Small intestine (tissue), 7 donors: ENCODE measurements around the gene RER1. TPM values are rescaled to one million over a fixed set of nuclear protein-coding genes. Genes with fewer than 3 reads are reported as not detected.

Source experiments
- DNase-seq, 2 donors: peaks; one replicate each; pipeline versions ENCODE4 v3.0.0 to v3.0.0-alpha.2; 2013
- FAIRE-seq: peaks from 2 replicates; lab custom pipeline; 2012; peaks lifted over from hg19 to GRCh38; lab: Jason Lieb, UNC
- H3K27ac ChIP-seq, 3 donors: one replicate each; pipeline ENCODE4 v1.5.1; 2013; ENCODE audit warnings: low read length in 2 of 3, mild to moderate bottlenecking in 2 of 3, control low read depth in 1 of 3, inconsistent platforms in 1 of 3, low read depth in 1 of 3, moderate library complexity in 1 of 3
- H3K27me3 ChIP-seq, 3 donors: one replicate each; pipeline ENCODE4 v1.6.1; 2013; ENCODE audit warnings: low read length in 3 of 3, inconsistent platforms in 1 of 3; ENCODE audit not compliant: control insufficient read depth in 3 of 3, insufficient read depth in 3 of 3
- H3K36me3 ChIP-seq, 3 donors: one replicate each; pipeline ENCODE4 v1.6.1; 2013; ENCODE audit warnings: low read length in 3 of 3, inconsistent platforms in 1 of 3, low read depth in 1 of 3, mild to moderate bottlenecking in 1 of 3, moderate library complexity in 1 of 3; ENCODE audit not compliant: control insufficient read depth in 3 of 3, insufficient read depth in 2 of 3
- H3K4me1 ChIP-seq, 3 donors: one replicate each; pipeline ENCODE4 v1.6.1; 2013; ENCODE audit warnings: low read length in 2 of 3, inconsistent platforms in 1 of 3, low read depth in 1 of 3, mild to moderate bottlenecking in 1 of 3, moderate library complexity in 1 of 3; ENCODE audit not compliant: control insufficient read depth in 3 of 3, insufficient read depth in 2 of 3
- H3K4me3 ChIP-seq, 3 donors: one replicate each; pipeline ENCODE4 v1.5.1; 2013; ENCODE audit warnings: low read length in 3 of 3, control low read depth in 1 of 3, inconsistent platforms in 1 of 3, low read depth in 1 of 3, mild to moderate bottlenecking in 1 of 3, moderate library complexity in 1 of 3
- H3K9me3 ChIP-seq, 2 donors: one replicate each; pipeline ENCODE4 v1.6.1; 2013; ENCODE audit warnings: low read depth in 1 of 2, low read length in 1 of 2; ENCODE audit not compliant: control insufficient read depth in 2 of 2, insufficient read depth in 1 of 2
- WGBS, 3 donors: extraction: QIAGEN DNeasy Blood & Tissue Kit; methylation state at CpG; one replicate each; pipeline ENCODE4 v1.1.7; 2013; 5-methylcytosine and 5-hydroxymethylcytosine counted together
- polyA plus RNA-seq, 4 donors: library from polyadenylated mRNA; stranded (reverse) in 3 of 4; unstranded in 1 of 4; fragments of 200-250 nt in 3 of 4; fragments of 120-200 nt in 1 of 4; gene quantifications; one replicate each; pipeline versions ENCODE4 v1.2.1 to v1.2.3, GENCODE V29; 2013
- donor health status: healthy with polysubstance abuse.
- donor health status: control.
- donor health status: control.
- donor health status: Bipolar disorder and iron deficiency.
- donor health status: healthy.

Gene RER1
- polyA plus RNA-seq, 4 donors, result 70.0 to 140 (median 88.7) TPM

GRCh38 chr1:2427976-2428375 is 36.3 kb downstream of the RER1 start:
- Histone ChIP-seq H3K9me3 (peaks cover 0 to 18% of the 10 kb centered on the region in 2 donors), H3K27ac (no peak overlapping the region), H3K36me3 (no peaks in the 10 kb centered on the region), H3K27me3 (peaks cover 0 to 9% (median 7%) of the 10 kb centered on the region in 3 donors), H3K4me1 (peaks cover 0 to 33% (median 0%) of the 10 kb centered on the region in 3 donors), H3K4me3 (no peak overlapping the region)
- WGBS, 3 donors, result 57 to 80% (median 67%) methylated on average over 10 of the region's 10 CpGs
- FAIRE-seq (no peak), DNase-seq (no peak)

- WGBS, 3 donors, result 88 to 93% (median 93%) methylated on average over 25 to 28 of the region's 28 CpGs
- Histone ChIP-seq H3K9me3 (peaks cover 0 to 13% of the 10 kb centered on the region in 2 donors), H3K4me1 (peaks cover 0 to 37% (median 0%) of the 10 kb centered on the region in 3 donors), H3K4me3 (no peak overlapping the region), H3K27ac (no peak overlapping the region), H3K36me3 (no peaks in the 10 kb centered on the region), H3K27me3 (peaks cover 0 to 6% (median 3%) of the 10 kb centered on the region in 3 donors)
- FAIRE-seq (no peak), DNase-seq (no peak)
Observed at GRCh38 chr1:2428490-2428889, 36.8 kb downstream of the RER1 start.

GRCh38 chr1:2429780-2430591 is 38.3 kb downstream of the RER1 start:
- WGBS, 3 donors, result 64 to 73% (median 66%) methylated on average over 20 of the region's 20 CpGs
- no peak for FAIRE-seq
- peaks cover 0 to 11% of the 10 kb centered on the region in 2 donors for H3K9me3 ChIP-seq
- peaks cover 0 to 11% (median 3%) of the 10 kb centered on the region in 3 donors for H3K27me3 ChIP-seq
- peaks cover 0 to 51% (median 0%) of the 10 kb centered on the region in 3 donors for H3K4me1 ChIP-seq
- no peaks in the 10 kb centered on the region for H3K36me3 ChIP-seq
- DNase-seq, result no peak
- peak overlapping the region in 1 of 3 donors; percentile 77 for H3K27ac ChIP-seq
- H3K4me3 ChIP-seq, result no peak overlapping the region

- H3K27me3 ChIP-seq, result peaks cover 0 to 12% (median 3%) of the 10 kb centered on the region in 3 donors
- H3K27ac ChIP-seq, result peak overlapping the region in 1 of 3 donors; percentile 77
- no peak overlapping the region for H3K4me3 ChIP-seq
- peak; percentile 74 to 89 for DNase-seq
- no peaks in the 10 kb centered on the region for H3K36me3 ChIP-seq
- H3K4me1 ChIP-seq, result peaks cover 0 to 52% (median 0%) of the 10 kb centered on the region in 3 donors
- H3K9me3 ChIP-seq, result peaks cover 0 to 11% of the 10 kb centered on the region in 2 donors
- FAIRE-seq, result no peak
- 11 to 56% (median 37%) methylated on average over 10 of the region's 10 CpGs for WGBS, 3 donors
Observed at GRCh38 chr1:2430592-2430973, 38.9 kb downstream of the RER1 start.

GRCh38 chr1:2431103-2431502 is 39.5 kb downstream of the RER1 start:
- peaks cover 0 to 11% of the 10 kb centered on the region in 2 donors for H3K9me3 ChIP-seq
- no peaks in the 10 kb centered on the region for H3K36me3 ChIP-seq
- peak overlapping the region in 1 of 3 donors; percentile 77 for H3K27ac ChIP-seq
- H3K4me3 ChIP-seq, result no peak overlapping the region
- DNase-seq, result no peak
- FAIRE-seq, result no peak
- peaks cover 0 to 52% (median 0%) of the 10 kb centered on the region in 3 donors for H3K4me1 ChIP-seq
- H3K27me3 ChIP-seq, result peaks cover 0 to 12% (median 3%) of the 10 kb centered on the region in 3 donors
- WGBS, 3 donors, result 22 to 44% (median 38%) methylated on average over 16 of the region's 16 CpGs

GRCh38 chr1:2431518-2431917 is 39.9 kb downstream of the RER1 start:
- H3K27me3 ChIP-seq, result peaks cover 0 to 12% (median 3%) of the 10 kb centered on the region in 3 donors
- DNase-seq, result no peak

GRCh38 chr1:2432441-2432844 is 40.8 kb downstream of the RER1 start:
- Histone ChIP-seq H3K4me1 (peaks cover 0 to 52% (median 0%) of the 10 kb centered on the region in 3 donors), H3K9me3 (peaks cover 0 to 11% of the 10 kb centered on the region in 2 donors), H3K27ac (no peak overlapping the region), H3K36me3 (no peaks in the 10 kb centered on the region), H3K27me3 (peaks cover 0 to 12% (median 3%) of the 10 kb centered on the region in 3 donors), H3K4me3 (no peak overlapping the region)
- no peak for DNase-seq
- no peak for FAIRE-seq
- 49 to 61% (median 58%) methylated on average over 11 to 16 of the region's 16 CpGs for WGBS, 3 donors

More at GRCh38 chr1:2431518-2431917, 39.9 kb downstream of the RER1 start:
- Histone ChIP-seq H3K36me3 (no peaks in the 10 kb centered on the region), H3K27ac (no peak overlapping the region), H3K9me3 (peaks cover 0 to 11% of the 10 kb centered on the region in 2 donors), H3K4me3 (no peak overlapping the region), H3K4me1 (peaks cover 0 to 52% (median 0%) of the 10 kb centered on the region in 3 donors)
- WGBS, 3 donors, result 58 to 70% (median 60%) methylated on average over 10 of the region's 10 CpGs
- no peak for FAIRE-seq

- 84 to 86% (median 85%) methylated on average over 10 to 13 of the region's 13 CpGs for WGBS, 3 donors
- DNase-seq, result no peak
- Histone ChIP-seq H3K36me3 (no peaks in the 10 kb centered on the region), H3K9me3 (peaks cover 0 to 11% of the 10 kb centered on the region in 2 donors), H3K4me1 (peaks cover 0 to 52% (median 0%) of the 10 kb centered on the region in 3 donors), H3K27ac (no peak overlapping the region), H3K27me3 (peaks cover 0 to 12% (median 3%) of the 10 kb centered on the region in 3 donors), H3K4me3 (no peak overlapping the region)
- FAIRE-seq, result no peak
Observed at GRCh38 chr1:2433196-2433595, 41.6 kb downstream of the RER1 start.
